GM15510 (cell line): ENCODE measurements around the gene NECAB2.

Source experiments
- POLR2A ChIP-seq: IDR thresholded peaks from 3 replicates; pipeline ENCODE4 v1.6.1; 2011; ENCODE audit warnings: borderline replicate concordance; ENCODE audit not compliant: insufficient read length; ENCODE audit errors: extremely low read depth

Gene NECAB2

GRCh38 chr16:84029297-84030047, 61.4 kb downstream of the NECAB2 start:
- no peak for TF ChIP-seq POLR2A

GRCh38 chr16:84031556-84031955, 63.5 kb downstream of the NECAB2 start:
- TF ChIP-seq POLR2A = no peak

GRCh38 chr16:84032458-84033178, 64.6 kb downstream of the NECAB2 start:
- TF ChIP-seq POLR2A = no peak

GRCh38 chr16:84033251-84034195, 65.5 kb downstream of the NECAB2 start:
- no peak for TF ChIP-seq POLR2A

GRCh38 chr16:84034516-84034915, 66.5 kb downstream of the NECAB2 start:
- TF ChIP-seq POLR2A = no peak

GRCh38 chr16:84036131-84036530, 68.1 kb downstream of the NECAB2 start:
- no peak for TF ChIP-seq POLR2A

GRCh38 chr16:84036982-84037425, 69.0 kb downstream of the NECAB2 start:
- no peak for TF ChIP-seq POLR2A

GRCh38 chr16:84038469-84038868, 70.4 kb downstream of the NECAB2 start:
- TF ChIP-seq POLR2A = no peak

- no peak for TF ChIP-seq POLR2A
These were observed 71.7 kb downstream of the NECAB2 start for GRCh38 chr16:84039696-84040095.

- TF ChIP-seq POLR2A = no peak
These were observed 72.3 kb downstream of the NECAB2 start for GRCh38 chr16:84040226-84040822.

GRCh38 chr16:84040823-84041820, 73.1 kb downstream of the NECAB2 start:
- no peak for TF ChIP-seq POLR2A

GRCh38 chr16:84041881-84042280, 73.8 kb downstream of the NECAB2 start:
- TF ChIP-seq POLR2A = no peak

GRCh38 chr16:84042308-84042878, 74.3 kb downstream of the NECAB2 start, which contains the start of gene SLC38A8:
SLC38A8 (minus strand) TSS chr16:84042795; CDS start chr16:84042157, 638 bp downstream.
- TF ChIP-seq POLR2A = no peak

GRCh38 chr16:84042879-84043485, 74.9 kb downstream of the NECAB2 start:
- no peak for TF ChIP-seq POLR2A
